GM23248 (cell line): ENCODE data around the gene TXNDC12. TPM values are rescaled to one million over a fixed set of nuclear protein-coding genes. Genes with fewer than 3 reads are reported as not detected.
"Not testable (repeated sequence)": the region's sequence is repeated elsewhere in the genome, so short reads cannot be mapped to it uniquely, and the experiment has no call there.

Experiments
- DNase-seq: peaks from one replicate; pipeline ENCODE4 v3.0.0-alpha.2; 2015
- H2AFZ ChIP-seq: fragments of 200-600 bp; sonication (generic); 2 replicates; pipeline ENCODE4 v1.6.1; 2016; ENCODE audit warnings: antibody characterized with exemption
- H3F3A ChIP-seq: fragments of 200-600 bp; sonication (generic); 2 replicates; pipeline ENCODE4 v1.6.1; 2016; ENCODE audit warnings: mild to moderate bottlenecking, antibody characterized with exemption, mixed run types; ENCODE audit not compliant: insufficient read depth
- H3K27ac ChIP-seq: fragments of 200-600 bp; sonication (generic); 2 replicates; pipeline ENCODE4 v1.5.1; 2016; ENCODE audit warnings: mild to moderate bottlenecking
- H3K27me3 ChIP-seq: fragments of 200-600 bp; sonication (generic); replicated peaks from 2 replicates; pipeline ENCODE4 v1.6.1; 2016; ENCODE audit warnings: mild to moderate bottlenecking; ENCODE audit not compliant: insufficient read depth
- H3K36me3 ChIP-seq: fragments of 200-600 bp; sonication (generic); 2 replicates; pipeline ENCODE4 v1.6.1; 2016; ENCODE audit warnings: low read depth, mild to moderate bottlenecking
- H3K4me1 ChIP-seq: fragments of 200-600 bp; sonication (generic); 2 replicates; pipeline ENCODE4 v1.6.1; 2016; ENCODE audit warnings: mild to moderate bottlenecking; ENCODE audit not compliant: insufficient read depth
- H3K4me2 ChIP-seq: fragments of 200-600 bp; sonication (generic); one replicate; pipeline ENCODE4 v1.6.1; 2016; ENCODE audit warnings: mild to moderate bottlenecking; ENCODE audit not compliant: unreplicated experiment
- H3K4me3 ChIP-seq: fragments of 200-600 bp; sonication (generic); 2 replicates; pipeline ENCODE4 v1.5.1; 2016; ENCODE audit warnings: mild to moderate bottlenecking
- H3K79me2 ChIP-seq: fragments of 200-600 bp; sonication (generic); 2 replicates; pipeline ENCODE4 v1.6.1; 2016; ENCODE audit warnings: mild to moderate bottlenecking; ENCODE audit not compliant: insufficient read depth
- H3K9ac ChIP-seq: fragments of 200-600 bp; sonication (generic); 2 replicates; pipeline ENCODE4 v1.6.1; 2016; ENCODE audit warnings: mild to moderate bottlenecking
- H3K9me2 ChIP-seq: fragments of 200-600 bp; sonication (generic); 2 replicates; pipeline ENCODE4 v1.6.1; 2016; ENCODE audit warnings: mixed run types, mild to moderate bottlenecking, moderate library complexity; ENCODE audit not compliant: insufficient read depth
- H3K9me3 ChIP-seq: fragments of 200-600 bp; sonication (generic); one replicate; pipeline ENCODE4 v1.6.1; 2017; ENCODE audit warnings: low read depth
- H4K20me1 ChIP-seq: fragments of 200-600 bp; sonication (generic); 2 replicates; pipeline ENCODE4 v1.6.0; 2016; ENCODE audit not compliant: insufficient read depth
- EZH2 ChIP-seq: fragments of 200-600 bp; sonication (generic); IDR thresholded peaks from 2 replicates; pipeline ENCODE4 v1.6.1; 2018; ENCODE audit warnings: antibody characterized with exemption, mild to moderate bottlenecking; ENCODE audit not compliant: insufficient read depth, poor library complexity, severe bottlenecking
- EZH2phosphoT487 ChIP-seq: fragments of 200-600 bp; sonication (generic); IDR thresholded peaks from 2 replicates; pipeline ENCODE4 v1.6.1; 2018; ENCODE audit warnings: antibody characterized with exemption, moderate library complexity, mild to moderate bottlenecking, low read depth; ENCODE audit not compliant: insufficient read depth
- WGBS, 2 experiments: methylation state at CpG; one replicate each; pipeline ENCODE4 v1.1.6; 2015 to 2017; ENCODE audit warnings: low lambda C conversion rate in 2 of 2, low coverage in 1 of 2; ENCODE audit errors: missing lambda C conversion rate in 2 of 2; 5-methylcytosine and 5-hydroxymethylcytosine counted together
- in situ Hi-C: fragments of 300-500 bp; cut with MboI; formaldehyde crosslinking; loops from 2 replicates; pipeline ENCODE4 v1.15.0; 2020
- polyA plus RNA-seq: library from polyadenylated mRNA; unstranded; fragments of >200 nt; fragmentation: Nextera tagmentation; extraction: Ambion mirVana; gene quantifications from 2 replicates; pipeline ENCODE4 v1.2.1, GENCODE V29; 2016
- total RNA-seq: library from RNA; depleted of rRNA; stranded (reverse); fragments of >200 nt; shearing (Covaris generic); gene quantifications from 2 replicates; pipeline ENCODE4 v1.2.3, GENCODE V29; 2014; rRNA removed

The TXNDC12 gene
- 59.3 and 64.9 TPM in 2 replicates for total RNA-seq
- 85.9 and 88.3 TPM in 2 replicates for polyA plus RNA-seq

DNA sequence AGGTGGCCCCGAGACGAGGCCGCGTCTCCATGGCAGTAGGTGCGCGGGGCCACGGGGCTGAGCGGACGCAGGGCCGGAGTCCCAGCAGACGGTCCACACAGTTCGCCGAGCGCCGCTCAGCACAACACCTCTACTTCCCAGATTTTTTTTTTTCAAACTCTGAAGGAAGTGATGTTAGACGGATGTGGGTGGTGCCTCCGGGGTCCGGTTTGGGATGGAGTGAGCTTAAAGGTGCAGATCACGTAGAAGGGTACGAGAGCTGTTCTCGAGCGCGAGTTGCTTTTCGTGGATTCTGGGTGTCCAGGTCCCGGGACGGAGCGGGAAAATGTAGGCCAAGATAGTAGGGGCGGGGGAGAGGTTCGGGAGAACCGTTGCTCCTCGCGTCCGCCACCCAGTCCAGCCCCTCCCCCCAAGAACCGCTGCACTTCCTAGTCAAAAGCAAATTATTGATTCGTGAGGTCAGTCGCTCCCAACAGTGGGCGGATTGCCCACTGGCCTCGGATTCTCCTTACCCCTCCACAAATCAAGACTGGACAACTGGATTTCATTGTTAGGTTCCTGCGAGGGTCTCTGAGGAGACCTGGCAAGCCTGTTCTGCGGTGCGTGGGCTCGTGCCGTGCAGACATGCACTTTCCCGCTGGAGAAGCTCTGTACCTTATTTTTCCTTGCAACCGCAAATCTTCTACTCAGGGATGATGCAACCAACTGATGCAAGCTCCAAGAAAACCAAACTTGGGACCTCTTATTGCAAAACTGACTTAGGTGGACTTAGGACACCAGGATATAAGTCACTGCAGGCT, at the start of gene TXNDC12:
Gene TXNDC12, minus strand, starts transcription at position 126 of the 800 bp plus-strand sequence. Its CDS starts 95 bp downstream, at position 31.
- H3K9ac ChIP-seq, result peak within 1 kb of the TSS; percentile 94
- peak within 1 kb of the TSS; percentile 97 for H3K4me3 ChIP-seq
- TF ChIP-seq EZH2phosphoT487, result no peak
- TF ChIP-seq EZH2, result no peak
- 0 to 1% methylated on average over 45 of the region's 45 CpGs for WGBS, 2 experiments
- H4K20me1 ChIP-seq, result no peaks in the 10 kb centered on the region; the same call in 1 of the 2 replicates
- no peaks in the 10 kb centered on the region for H3K9me2 ChIP-seq
- H3F3A ChIP-seq, result peaks cover 44% of the 10 kb centered on the region; the same call in 1 of the 2 replicates
- in situ Hi-C loops, result no loop called here
- H3K79me2 ChIP-seq, result peaks cover 89% of the 10 kb centered on the region
- H3K27me3 ChIP-seq, result no peaks in the 10 kb centered on the region
- peak within 1 kb of the TSS; percentile 90 for H3K27ac ChIP-seq
- peaks cover 7% of the 10 kb centered on the region for H3K36me3 ChIP-seq
- H2AFZ ChIP-seq, result peak within 1 kb of the TSS; percentile 85
- H3K4me1 ChIP-seq, result peaks cover 44% of the 10 kb centered on the region
- no peaks in the 10 kb centered on the region for H3K9me3 ChIP-seq
- peak within 1 kb of the TSS; percentile 86 for H3K4me2 ChIP-seq
- peak; percentile 95 for DNase-seq

DNA sequence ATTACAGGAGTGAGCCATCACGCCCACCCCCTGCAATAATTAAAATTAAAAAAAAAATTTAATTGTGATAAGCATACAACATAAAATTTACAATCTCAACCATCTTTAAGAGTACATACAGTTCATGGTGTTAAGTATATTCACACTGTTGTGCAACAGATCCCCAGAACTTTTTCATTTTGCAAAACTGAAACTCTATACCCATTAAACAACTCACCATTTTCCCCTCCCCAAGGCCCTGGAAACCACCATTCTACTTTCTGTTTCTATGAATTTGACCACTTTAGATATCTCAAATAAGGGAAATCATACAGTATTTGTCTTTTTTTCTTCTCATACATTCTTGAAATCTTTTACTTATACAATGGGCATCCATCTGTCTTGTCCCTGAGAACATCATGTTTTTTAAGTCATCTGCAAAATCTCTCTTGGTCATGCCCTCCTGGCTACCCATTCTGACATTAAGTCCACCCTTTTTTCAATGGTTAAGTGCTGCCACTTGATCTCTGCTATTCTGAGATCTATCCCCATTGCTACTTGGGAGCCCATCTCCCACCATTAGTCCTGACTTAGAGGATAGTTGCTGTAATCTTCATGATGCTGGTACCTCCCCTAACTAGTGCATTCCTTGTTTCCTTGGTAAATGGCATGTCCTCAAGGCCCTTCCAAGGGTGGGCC, 47.5 kb upstream of the TXNDC12 start:
- no peaks in the 10 kb centered on the region for H3K79me2 ChIP-seq
- no peak overlapping the region for H3K4me2 ChIP-seq
- no peaks in the 10 kb centered on the region for H3K4me1 ChIP-seq
- no peaks in the 10 kb centered on the region for H3F3A ChIP-seq
- in situ Hi-C loops, result no loop called here
- TF ChIP-seq EZH2phosphoT487, result no peak
- no peak for TF ChIP-seq EZH2
- H3K9me3 ChIP-seq, result no peaks in the 10 kb centered on the region
- no peak overlapping the region for H3K27ac ChIP-seq
- DNase-seq, result no peak
- no peaks in the 10 kb centered on the region for H3K27me3 ChIP-seq
- H3K9me2 ChIP-seq, result no peaks in the 10 kb centered on the region
- WGBS, 2 experiments, result 65 to 74% methylated on average over 1 of the region's 1 CpG
- no peak overlapping the region for H3K9ac ChIP-seq
- H3K4me3 ChIP-seq, result no peak overlapping the region
- no peak overlapping the region for H2AFZ ChIP-seq
- no peaks in the 10 kb centered on the region for H3K36me3 ChIP-seq
- no peaks in the 10 kb centered on the region for H4K20me1 ChIP-seq

DNA sequence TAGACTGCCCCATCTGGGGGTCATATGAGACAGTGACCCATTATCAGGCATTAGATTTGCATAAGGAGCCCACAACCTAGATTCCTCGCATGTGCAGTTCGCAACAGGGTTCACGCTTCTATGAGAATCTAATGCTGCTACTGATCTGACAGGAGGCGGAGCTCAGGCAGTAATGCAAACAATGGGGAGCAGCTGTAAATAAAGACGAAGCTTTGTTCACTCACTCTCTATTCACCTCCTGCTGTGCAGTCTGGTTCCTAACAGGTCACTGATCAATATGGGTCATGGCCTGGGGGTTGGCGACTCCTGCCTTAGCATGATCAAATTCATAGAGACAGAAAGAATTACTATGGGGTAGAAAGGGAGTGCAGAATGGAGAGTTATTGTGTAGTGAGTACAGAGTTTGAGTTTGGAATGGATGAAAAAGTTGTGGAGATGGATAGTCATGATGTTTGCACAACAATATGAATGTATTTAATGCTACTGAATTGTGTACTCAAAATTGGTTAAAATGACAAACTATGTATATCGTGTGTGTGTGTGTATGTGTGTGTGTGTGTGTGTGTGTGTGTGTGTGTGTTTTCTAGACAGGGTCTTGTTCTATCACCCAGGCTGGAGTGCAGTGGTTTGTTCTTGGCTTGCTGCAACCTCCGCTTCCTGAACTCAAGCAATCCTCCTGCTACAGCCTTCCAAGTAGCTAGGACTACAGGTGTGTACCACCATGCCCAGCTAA, 43.3 kb upstream of the TXNDC12 start:
- no peak overlapping the region for H3K9ac ChIP-seq
- in situ Hi-C loops, result no loop called here
- H3F3A ChIP-seq, result no peaks in the 10 kb centered on the region
- H4K20me1 ChIP-seq, result no peaks in the 10 kb centered on the region
- no peak overlapping the region for H2AFZ ChIP-seq
- no peaks in the 10 kb centered on the region for H3K27me3 ChIP-seq
- TF ChIP-seq EZH2phosphoT487, result no peak
- no peak for TF ChIP-seq EZH2
- H3K9me2 ChIP-seq, result no peaks in the 10 kb centered on the region
- no peak overlapping the region for H3K4me3 ChIP-seq
- no peak overlapping the region for H3K27ac ChIP-seq
- 54 to 59% methylated on average over 8 of the region's 8 CpGs for WGBS, 2 experiments
- no peaks in the 10 kb centered on the region for H3K4me1 ChIP-seq
- no peaks in the 10 kb centered on the region for H3K9me3 ChIP-seq
- DNase-seq, result no peak
- H3K4me2 ChIP-seq, result no peak overlapping the region
- no peaks in the 10 kb centered on the region for H3K36me3 ChIP-seq
- no peaks in the 10 kb centered on the region for H3K79me2 ChIP-seq

DNA sequence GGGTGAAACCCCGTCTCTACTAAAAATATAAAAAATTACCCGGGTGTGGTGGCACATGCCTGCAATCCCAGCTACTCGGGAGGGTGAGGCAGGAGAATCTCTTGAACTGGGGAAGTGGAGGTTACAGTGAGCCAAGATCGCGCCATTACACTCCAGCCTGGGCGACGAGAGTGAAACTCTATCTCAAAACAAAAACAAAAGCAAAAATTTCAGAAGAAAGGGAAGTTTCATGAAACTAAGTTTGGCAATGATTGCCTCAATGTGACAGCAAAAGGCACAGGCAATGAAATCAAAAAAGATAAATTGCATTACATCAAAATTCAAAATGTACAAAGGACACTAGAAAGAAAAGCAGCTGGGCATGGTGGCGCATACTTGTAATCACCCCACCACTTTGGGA, 41.2 kb upstream of the TXNDC12 start:
- 0 out of 2 replicates have a peak, but pooled peaks cover 4% of the 10 kb centered on the region for H3F3A ChIP-seq
- H3K9ac ChIP-seq, result no peak overlapping the region
- H3K27me3 ChIP-seq, result no peaks in the 10 kb centered on the region
- H3K9me2 ChIP-seq, result no peaks in the 10 kb centered on the region
- H3K4me2 ChIP-seq, result no peak overlapping the region
- H2AFZ ChIP-seq, result no peak overlapping the region
- H3K27ac ChIP-seq, result no peak overlapping the region
- in situ Hi-C loops, result no loop called here
- H3K4me3 ChIP-seq, result no peak overlapping the region
- H3K79me2 ChIP-seq, result no peaks in the 10 kb centered on the region
- DNase-seq, result no peak
- no peaks in the 10 kb centered on the region for H3K9me3 ChIP-seq
- peaks cover 7% of the 10 kb centered on the region; the same call in 1 of the 2 replicates for H3K36me3 ChIP-seq
- WGBS, 2 experiments, result 85 to 89% methylated on average over 8 of the region's 8 CpGs
- H3K4me1 ChIP-seq, result no peaks in the 10 kb centered on the region
- TF ChIP-seq EZH2phosphoT487, result no peak
- no peak for TF ChIP-seq EZH2
- no peaks in the 10 kb centered on the region for H4K20me1 ChIP-seq

DNA sequence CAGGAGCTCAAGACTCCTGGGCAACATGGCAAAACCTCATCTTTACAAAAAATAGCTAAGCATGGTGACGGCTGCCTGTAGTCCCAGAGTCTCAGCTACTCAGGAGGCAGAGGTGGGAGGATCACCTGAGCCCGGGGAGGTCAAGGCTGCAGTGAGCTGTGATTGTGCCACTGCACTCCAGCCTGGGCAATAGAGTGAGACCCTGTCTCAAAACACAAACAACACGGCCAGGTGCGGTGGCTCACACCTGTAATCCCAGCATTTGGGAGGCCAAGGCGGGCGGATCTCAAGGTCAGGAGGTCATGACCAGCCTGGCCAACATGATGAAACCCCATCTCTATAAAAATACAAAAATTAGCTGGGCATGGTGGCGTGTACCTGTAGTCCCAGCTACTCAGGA, 39.3 kb upstream of the TXNDC12 start:
- in situ Hi-C loops, H3K9ac ChIP-seq, H4K20me1 ChIP-seq, H3K9me2 ChIP-seq, H3K27me3 ChIP-seq, DNase-seq, H3K27ac ChIP-seq, H3K4me2 ChIP-seq, H2AFZ ChIP-seq, H3K79me2 ChIP-seq, H3K4me3 ChIP-seq, H3K4me1 ChIP-seq, H3F3A ChIP-seq, H3K9me3 ChIP-seq: not testable (repeated sequence)
- H3K36me3 ChIP-seq, result peaks cover 24% of the 10 kb centered on the region; the same call in 1 of the 2 replicates
- WGBS, 2 experiments, result 94 to 96% methylated on average over 7 of the region's 7 CpGs

DNA sequence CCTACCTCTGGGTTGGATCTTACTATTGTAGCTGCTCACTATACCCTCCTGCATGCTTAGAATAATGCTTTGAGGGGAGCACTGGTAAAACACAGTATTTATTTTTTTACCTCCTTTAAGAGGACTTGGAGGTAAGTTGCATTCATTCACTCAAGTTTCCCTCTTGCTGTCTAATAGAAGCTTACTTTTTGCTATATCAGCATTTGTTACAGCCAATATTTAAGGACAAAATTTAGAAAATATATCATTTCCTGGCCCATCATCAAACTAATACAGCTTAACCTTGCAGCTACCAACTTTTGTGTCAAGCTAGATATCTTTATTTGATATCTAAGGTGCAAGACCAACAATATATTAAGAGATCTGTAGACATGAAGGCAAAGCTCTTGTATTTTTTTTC, 32.9 kb upstream of the TXNDC12 start:
- H3K4me1 ChIP-seq, H3K27me3 ChIP-seq, DNase-seq, in situ Hi-C loops, H3K4me3 ChIP-seq, H3K9ac ChIP-seq, H3K4me2 ChIP-seq, H3K27ac ChIP-seq, H3K9me3 ChIP-seq, H2AFZ ChIP-seq, H3F3A ChIP-seq, H3K9me2 ChIP-seq, H4K20me1 ChIP-seq: not testable (repeated sequence)
- peaks cover 18% of the 10 kb centered on the region for H3K79me2 ChIP-seq
- H3K36me3 ChIP-seq, result peaks cover 59% of the 10 kb centered on the region
